Vagina (tissue), 2 donors: ENCODE measurements around the gene EXOC2. TPM values are rescaled to one million over a fixed set of nuclear protein-coding genes. Genes with fewer than 3 reads are reported as not detected.

Experiments
- DNase-seq, 2 donors: peaks; one replicate each; pipeline ENCODE4 v3.0.0-alpha.2; 2017; ENCODE audit errors: extremely low spot score in 2 of 2
- H3K27ac ChIP-seq: fragments of 200-600 bp; sonication (generic); one replicate; pipeline ENCODE4 v1.5.1; 2019
- H3K27me3 ChIP-seq: fragments of 200-600 bp; sonication (generic); one replicate; pipeline ENCODE4 v1.5.1; 2019
- H3K36me3 ChIP-seq, 2 donors: fragments of 200-600 bp; sonication (generic); one replicate each; pipeline ENCODE4 v1.5.1; 2017 to 2019
- H3K4me1 ChIP-seq: fragments of 200-600 bp; sonication (generic); one replicate; pipeline ENCODE4 v1.5.1; 2019
- H3K4me3 ChIP-seq, 2 donors: fragments of 200-600 bp; sonication (generic); 1 replicate in 1 of 2; 2 replicates in 1 of 2; pipeline ENCODE4 v1.5.1; 2016 to 2019
- H3K9me3 ChIP-seq: fragments of 200-600 bp; sonication (generic); one replicate; pipeline ENCODE4 v1.5.1; 2019
- CTCF ChIP-seq, 3 experiments: fragments of 450-650 bp in 2 of 3; fragments of 200-600 bp in 1 of 3; sonication (generic) in 1 of 3; IDR thresholded peaks; one replicate each; pipeline ENCODE4 v1.5.1; 2017 to 2019; ENCODE audit warnings: antibody characterized with exemption in 3 of 3, mild to moderate bottlenecking in 2 of 3, moderate library complexity in 2 of 3
- POLR2A ChIP-seq, 2 donors: fragments of 450-650 bp; IDR thresholded peaks; one replicate each; pipeline ENCODE4 v1.6.1; 2017; ENCODE audit warnings: antibody characterized with exemption in 2 of 2, mild to moderate bottlenecking in 2 of 2, moderate library complexity in 2 of 2
- POLR2AphosphoS5 ChIP-seq, 2 donors: sonication (generic); formaldehyde crosslinking; IDR thresholded peaks; one replicate each; pipeline ENCODE4 v1.9.0; 2017; ENCODE audit warnings: antibody characterized with exemption in 2 of 2, mild to moderate bottlenecking in 2 of 2, low read depth in 1 of 2; ENCODE audit not compliant: insufficient read depth in 1 of 2
- intact Hi-C: fragments of 100-400 bp; cut with DNase I; formaldehyde crosslinking; loops from one replicate; pipeline ENCODE4 v1.15.1; 2023
- total RNA-seq: library from RNA; depleted of rRNA; stranded (reverse); fragments of >200 nt; gene quantifications from one replicate; pipeline ENCODE4 v1.2.3, GENCODE V29; 2016

Gene EXOC2
- total RNA-seq, 1 donor from 2014 or later = 23.6 TPM

GRCh38 chr6:455835-456234 is 237.1 kb downstream of the EXOC2 start:
- Histone ChIP-seq H3K9me3 (no peaks in the 10 kb centered on the region), H3K27ac (no peak overlapping the region), H3K4me3 (no peak overlapping the region), H3K36me3 (no peaks in the 10 kb centered on the region), H3K4me1 (peaks cover 13% of the 10 kb centered on the region), H3K27me3 (no peaks in the 10 kb centered on the region)
- TF ChIP-seq POLR2A (IDR thresholded peaks at IDR 0.05) (no peak), CTCF (IDR thresholded peaks at IDR 0.05) (no peak), POLR2AphosphoS5 (IDR thresholded peaks at IDR 0.05; ENCODE audit: insufficient read depth in 1 of 2, low read depth in 1 of 2) (no peak)
- DNase-seq = peak; percentile 58 to 65
- intact Hi-C loops = no loop called here

- intact Hi-C loops = no loop called here
- Histone ChIP-seq H3K36me3 (no peaks in the 10 kb centered on the region), H3K27ac (no peak overlapping the region), H3K4me1 (peaks cover 13% of the 10 kb centered on the region), H3K4me3 (no peak overlapping the region), H3K9me3 (no peaks in the 10 kb centered on the region), H3K27me3 (no peaks in the 10 kb centered on the region)
- DNase-seq = peak in 1 of 2 donors; percentile 60
- TF ChIP-seq POLR2AphosphoS5 (IDR thresholded peaks at IDR 0.05; ENCODE audit: insufficient read depth in 1 of 2, low read depth in 1 of 2) = no peak
- TF ChIP-seq CTCF (IDR thresholded peaks at IDR 0.05) = no peak
- no peak for TF ChIP-seq POLR2A (IDR thresholded peaks at IDR 0.05)
Measured at GRCh38 chr6:455006-455585, 237.8 kb downstream of the EXOC2 start.

GRCh38 chr6:454148-454991 is 238.6 kb downstream of the EXOC2 start:
- Histone ChIP-seq H3K27me3 (no peaks in the 10 kb centered on the region), H3K27ac (no peak overlapping the region), H3K4me1 (peaks cover 13% of the 10 kb centered on the region), H3K36me3 (no peaks in the 10 kb centered on the region), H3K4me3 (no peak overlapping the region), H3K9me3 (no peaks in the 10 kb centered on the region)
- TF ChIP-seq POLR2A (IDR thresholded peaks at IDR 0.05) = no peak
- TF ChIP-seq POLR2AphosphoS5 (IDR thresholded peaks at IDR 0.05; ENCODE audit: insufficient read depth in 1 of 2, low read depth in 1 of 2) = no peak
- no peak for TF ChIP-seq CTCF (IDR thresholded peaks at IDR 0.05)
- no peak for DNase-seq
- intact Hi-C loops = no loop called here

- Histone ChIP-seq H3K27me3 (no peaks in the 10 kb centered on the region), H3K4me3 (no peak overlapping the region), H3K36me3 (no peaks in the 10 kb centered on the region), H3K9me3 (no peaks in the 10 kb centered on the region), H3K27ac (peak overlapping the region; percentile 47), H3K4me1 (peaks cover 13% of the 10 kb centered on the region)
- DNase-seq = no peak
- TF ChIP-seq POLR2AphosphoS5 (IDR thresholded peaks at IDR 0.05; ENCODE audit: insufficient read depth in 1 of 2, low read depth in 1 of 2) (peak in 1 of 2 donors; percentile 59), CTCF (IDR thresholded peaks at IDR 0.05) (no peak), POLR2A (IDR thresholded peaks at IDR 0.05) (no peak)
- intact Hi-C loops = no loop called here
Measured at GRCh38 chr6:453152-453551, 239.8 kb downstream of the EXOC2 start.
